GM18526 (cell line): Measurements from ENCODE around the gene ELL2.

ENCODE experiments used
- POLR2A ChIP-seq: IDR thresholded peaks from 3 replicates; pipeline ENCODE4 v1.6.1; 2011; ENCODE audit not compliant: insufficient read length; ENCODE audit errors: extremely low read depth

The ELL2 gene

DNA sequence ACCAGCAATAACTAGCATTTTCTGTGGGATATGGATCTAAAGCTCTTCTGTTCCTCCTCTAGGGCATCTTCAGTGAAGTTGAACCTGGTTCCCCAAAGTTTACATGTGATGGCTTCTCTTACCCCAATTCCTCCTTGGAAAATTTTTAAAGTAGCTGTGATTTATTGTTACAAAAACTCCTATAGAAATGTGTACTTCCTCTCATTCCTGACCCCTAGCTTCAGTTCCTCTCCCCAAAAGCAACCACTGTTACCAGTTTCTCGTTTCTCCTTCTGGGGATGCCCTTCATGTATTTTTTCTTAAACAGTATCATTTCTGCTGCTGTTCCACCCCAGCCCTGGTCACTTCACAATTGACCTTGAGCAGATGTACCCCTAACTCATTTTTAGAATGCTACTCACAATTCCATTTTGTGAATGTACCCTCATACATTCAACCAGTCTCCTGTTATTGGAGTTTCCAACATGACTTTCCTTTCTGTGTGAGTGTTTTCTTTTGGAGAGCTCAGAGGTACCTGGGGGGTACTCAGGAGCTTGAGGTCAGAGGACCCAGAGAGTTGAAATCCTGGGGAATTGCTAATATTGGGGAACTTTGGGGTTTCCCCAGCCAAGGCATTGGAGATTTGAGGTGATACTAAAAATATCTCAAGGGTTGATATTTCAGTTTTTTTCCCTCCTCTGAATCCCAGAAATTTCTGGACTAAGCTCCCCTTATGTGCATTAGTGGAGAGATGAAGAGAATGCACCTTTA is 120.5 kb downstream of the ELL2 start:
- TF ChIP-seq POLR2A: no peak

DNA sequence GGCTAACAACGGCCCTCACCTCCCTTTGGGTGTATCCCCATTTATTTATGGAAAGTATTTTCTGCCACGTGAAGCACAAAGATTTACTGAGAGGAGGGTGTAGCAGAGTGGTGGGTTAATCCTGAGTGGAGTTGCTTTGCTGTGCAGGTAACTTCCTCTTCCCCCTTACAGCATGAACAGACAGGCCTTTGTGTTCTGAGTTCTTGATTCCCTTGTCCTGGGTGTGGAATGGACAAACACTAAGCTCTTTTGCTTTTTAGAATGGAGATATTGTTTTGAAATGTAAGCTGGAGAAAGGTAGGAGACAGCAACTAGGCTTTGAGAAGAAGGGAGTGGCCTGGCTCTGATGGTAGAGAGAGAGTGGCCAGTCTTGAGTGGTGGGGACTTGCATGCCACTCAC is 122.0 kb downstream of the ELL2 start:
- no peak for TF ChIP-seq POLR2A

DNA sequence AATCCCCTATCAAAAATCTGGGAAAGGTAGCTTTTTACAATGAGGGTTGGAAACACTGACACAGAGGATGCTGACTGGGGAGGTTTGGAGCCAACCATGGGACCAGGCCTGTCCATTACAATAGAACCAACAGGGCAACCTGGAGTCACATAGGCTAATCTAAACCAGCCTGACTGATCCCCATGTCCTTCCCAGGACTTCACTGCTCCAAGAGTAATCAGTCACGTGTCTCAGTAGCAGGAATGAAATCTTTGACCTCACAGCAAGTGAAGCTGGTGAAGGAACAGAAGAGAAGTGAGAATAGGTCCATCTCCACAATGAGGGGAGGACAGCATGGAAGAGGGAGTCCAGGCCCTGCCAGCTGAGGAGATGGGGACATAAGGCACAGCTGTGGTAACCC is 123.1 kb downstream of the ELL2 start:
- TF ChIP-seq POLR2A: no peak

DNA sequence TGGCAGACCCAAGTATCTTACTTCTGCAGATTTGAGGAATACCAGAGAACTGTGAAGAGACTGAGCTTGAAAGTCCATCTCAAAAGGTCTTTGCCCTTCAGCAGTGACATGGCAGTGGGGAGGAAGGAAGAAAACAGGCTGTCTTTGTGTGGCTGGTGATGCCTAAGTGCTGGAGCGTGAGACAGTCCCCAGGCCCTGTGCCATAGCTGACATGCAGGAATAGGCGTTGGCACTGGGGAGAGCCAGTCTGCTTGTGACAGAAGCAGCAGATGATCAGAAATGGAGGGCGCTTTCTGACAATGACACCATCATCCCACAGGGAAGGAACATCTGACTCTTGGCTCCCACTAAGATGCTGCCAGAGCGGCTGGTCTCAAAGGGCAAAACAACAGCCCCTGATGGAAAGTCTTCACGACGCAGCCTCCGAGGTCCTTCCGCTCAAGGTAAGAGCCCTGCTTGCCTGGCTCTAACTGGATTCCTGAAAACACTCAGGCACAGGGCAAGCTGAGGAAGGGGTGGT is 123.6 kb downstream of the ELL2 start:
- no peak for TF ChIP-seq POLR2A

DNA sequence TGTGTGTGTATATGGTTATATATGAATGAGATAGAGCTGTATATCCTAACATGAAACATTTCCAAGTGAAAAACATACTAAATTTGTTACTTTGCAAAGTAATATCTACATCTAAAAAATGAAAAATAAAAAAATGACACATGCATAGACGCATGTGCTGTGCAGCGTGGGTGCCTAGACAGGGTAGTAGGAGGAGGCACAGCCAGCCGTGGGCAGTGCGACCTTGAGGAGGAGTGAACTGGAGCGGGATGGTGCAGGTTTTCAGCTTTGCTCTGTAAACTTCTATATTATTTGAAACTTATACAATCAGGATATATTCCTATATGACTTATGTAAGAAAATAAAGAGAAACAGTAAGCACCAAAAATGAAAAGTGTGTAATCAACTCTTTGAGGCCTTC is 124.2 kb downstream of the ELL2 start:
- TF ChIP-seq POLR2A: no peak

DNA sequence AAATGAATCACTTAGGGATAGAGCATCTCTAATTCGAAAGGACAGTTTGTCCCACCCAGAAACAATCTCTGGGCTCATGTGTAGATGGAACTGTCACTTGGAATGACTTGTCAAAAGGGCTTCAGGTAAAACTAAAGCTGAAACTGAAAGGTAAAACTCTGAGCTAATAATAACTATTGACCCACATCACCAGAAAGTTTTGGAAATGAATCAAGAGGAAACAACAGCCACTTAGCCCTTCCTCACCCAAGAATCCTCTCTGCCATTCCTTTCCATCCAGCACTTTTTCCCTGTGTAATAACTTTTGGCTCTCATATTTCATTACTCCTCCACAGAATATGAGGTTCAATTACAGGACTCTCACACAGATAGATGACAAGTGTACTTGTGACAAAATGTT is 125.1 kb downstream of the ELL2 start:
- TF ChIP-seq POLR2A: no peak

DNA sequence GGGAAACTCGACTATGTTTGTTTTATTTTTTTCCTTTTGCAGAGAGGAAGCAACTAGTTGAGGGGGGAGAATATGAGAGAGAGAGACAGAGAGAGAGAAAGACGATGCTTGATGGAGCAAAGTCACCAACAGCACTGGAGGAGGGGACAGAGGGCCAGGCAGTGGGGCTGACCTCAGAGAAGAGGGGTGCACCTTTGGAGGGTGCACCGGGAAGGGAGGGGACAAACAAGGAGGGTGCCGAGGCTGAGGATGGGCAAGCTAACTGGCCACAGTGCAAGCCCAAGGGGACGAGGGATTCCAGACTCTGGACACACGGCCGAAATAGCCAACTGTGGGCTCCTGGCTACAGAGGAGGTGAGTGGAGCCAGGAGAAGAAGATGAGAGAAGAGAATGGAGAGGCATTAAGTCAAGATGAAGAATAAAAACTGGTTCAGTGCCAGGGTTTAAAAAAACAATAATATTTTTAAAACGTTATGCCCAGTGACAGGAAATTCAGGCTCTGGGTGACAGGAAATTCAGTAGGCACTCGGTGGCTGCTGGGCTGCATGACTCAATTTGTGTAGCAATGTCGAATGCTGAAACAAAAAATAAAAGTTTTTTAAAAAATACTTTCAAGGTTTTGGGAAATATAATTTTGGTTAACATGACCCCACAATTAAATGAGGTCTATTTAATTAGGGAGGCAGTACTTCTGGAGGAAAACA is 125.8 kb downstream of the ELL2 start:
- TF ChIP-seq POLR2A: no peak
